Gastrocnemius medialis (tissue), 4 donors: ENCODE results near the gene ATP13A3. TPM values are rescaled to one million over a fixed set of nuclear protein-coding genes. Genes with fewer than 3 reads are reported as not detected.

Experiments used
- ATAC-seq, 2 donors: fragments of 150-250 bp; one replicate each; pipeline ENCODE4 v1.9.1; 2016
- DNase-seq, 2 donors: peaks; one replicate each; pipeline ENCODE4 v3.0.0-alpha.2; 2019
- H3K27ac ChIP-seq, 4 donors: fragments of 200-600 bp; sonication (generic); 1 replicate in 1 of 4; 2 replicates in 3 of 4; pipeline ENCODE4 v1.5.1; 2016 to 2018; ENCODE audit warnings: mild to moderate bottlenecking in 2 of 4, moderate library complexity in 1 of 4
- H3K27me3 ChIP-seq, 3 donors: fragments of 200-600 bp; sonication (generic) in 2 of 3; 1 replicate in 1 of 3; 2 replicates in 2 of 3; pipeline versions ENCODE4 v1.5.1 to v1.6.0; 2016 to 2019; ENCODE audit warnings: mild to moderate bottlenecking in 1 of 3, moderate library complexity in 1 of 3
- H3K36me3 ChIP-seq, 2 donors: fragments of 200-600 bp; sonication (generic) in 1 of 2; one replicate each; pipeline ENCODE4 v1.5.1; 2017 to 2018
- H3K4me1 ChIP-seq, 2 donors: fragments of 200-600 bp; sonication (generic) in 1 of 2; one replicate each; pipeline ENCODE4 v1.5.1; 2016 to 2017; ENCODE audit warnings: mild to moderate bottlenecking in 2 of 2
- H3K4me3 ChIP-seq, 4 donors: fragments of 200-600 bp; sonication (generic) in 3 of 4; 1 replicate in 1 of 4; 2 replicates in 3 of 4; pipeline ENCODE4 v1.5.1; 2016 to 2019; ENCODE audit warnings: mild to moderate bottlenecking in 2 of 4
- H3K9me3 ChIP-seq, 3 donors: fragments of 200-600 bp; sonication (generic) in 2 of 3; 1 replicate in 1 of 3; 2 replicates in 2 of 3; pipeline ENCODE4 v1.5.1; 2016 to 2019
- POLR2A ChIP-seq, 2 donors: fragments of 450-650 bp; IDR thresholded peaks; one replicate each; pipeline ENCODE4 v1.6.1; 2017; ENCODE audit warnings: antibody characterized with exemption in 2 of 2, mild to moderate bottlenecking in 2 of 2, moderate library complexity in 2 of 2
- in situ Hi-C, 4 donors: fragments of 200-750 bp; cut with MboI; loops; one replicate each; pipeline versions ENCODE4 v1.15.0 to v1.8.0; 2017; ENCODE audit warnings: low sequenced_read_pairs in 4 of 4
- intact Hi-C: fragments of 100-400 bp; cut with DNase I; formaldehyde crosslinking; loops from one replicate; pipeline ENCODE4 v1.15.1; 2023; ENCODE audit warnings: low total_unique reads
- total RNA-seq, 4 donors: library from RNA; depleted of rRNA; stranded (reverse); fragments of >200 nt; gene quantifications; one replicate each; pipeline versions ENCODE4 v1.1.0 to v1.2.3, GENCODE V29; 2016
- TF ChIP-seq, protein P1 (sequence below), 5 experiments: fragments of 450-650 bp in 3 of 5; fragments of 200-600 bp in 2 of 5; sonication (generic) in 2 of 5; IDR thresholded peaks in 4 of 5; conservative IDR thresholded peaks in 1 of 5; 1 replicate in 4 of 5; 2 replicates in 1 of 5; pipeline ENCODE4 v1.5.1; 2016 to 2019; ENCODE audit warnings: antibody characterized with exemption in 5 of 5, mild to moderate bottlenecking in 3 of 5, moderate library complexity in 3 of 5

Gene ATP13A3
- total RNA-seq, 4 donors from 2014 or later = 31.8 to 90.2 (median 57.3) TPM

DNA sequence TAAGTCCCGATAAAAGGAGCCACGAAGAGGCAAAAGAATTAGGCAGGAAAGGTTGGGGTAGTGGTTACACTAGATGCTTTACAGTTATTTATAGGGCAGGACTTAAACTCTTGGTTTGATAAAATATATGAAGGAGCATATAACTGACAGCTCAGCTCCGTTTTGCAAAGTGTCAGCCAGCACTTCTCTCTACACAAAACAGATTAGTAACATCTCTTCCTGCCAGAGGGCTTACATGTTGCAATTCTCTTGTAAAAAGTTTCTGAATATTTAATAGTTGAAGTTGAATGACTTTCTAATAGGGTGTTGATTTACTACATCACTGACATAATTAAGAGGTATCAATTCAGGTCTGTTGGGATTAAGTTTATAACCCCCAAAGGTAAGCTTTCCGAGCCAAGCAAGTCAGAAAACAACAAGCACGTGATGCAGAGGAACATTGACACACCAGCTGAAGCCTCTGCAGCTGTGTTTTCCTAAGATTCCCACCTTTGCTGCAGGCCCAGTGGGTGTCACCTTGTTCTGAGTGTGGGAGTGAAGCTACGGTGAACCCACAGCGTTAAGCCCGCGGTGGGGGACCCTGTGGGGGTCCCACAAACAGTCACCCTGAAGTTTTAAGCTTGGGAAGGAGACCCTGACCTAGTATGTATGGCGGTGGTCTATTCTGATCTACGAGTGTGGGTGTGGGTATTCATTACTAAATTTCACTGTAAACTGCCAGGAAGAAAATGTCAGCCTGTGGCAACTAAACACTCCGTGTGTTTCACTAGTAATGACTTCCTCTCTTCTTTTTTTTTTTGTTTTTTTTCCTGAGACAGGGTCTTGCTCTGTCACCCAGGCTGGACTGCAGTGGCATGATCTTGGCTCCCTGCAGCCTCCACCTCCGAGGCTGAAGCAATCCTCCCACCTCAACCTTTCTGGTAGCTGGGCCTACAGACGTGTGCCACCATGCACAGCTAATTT lies 22.0 kb upstream of the ATP13A3 start:
- intact Hi-C loops (no loop called here), in situ Hi-C loops (no loop called here)
- H3K27me3 ChIP-seq = no peaks in the 10 kb centered on the region
- H3K36me3 ChIP-seq = no peaks in the 10 kb centered on the region
- no peaks in the 10 kb centered on the region for H3K4me1 ChIP-seq
- DNase-seq = no peak
- H3K4me3 ChIP-seq = no peak overlapping the region
- no peaks in the 10 kb centered on the region for H3K9me3 ChIP-seq
- TF ChIP-seq POLR2A (IDR thresholded peaks at IDR 0.05) = no peak
- TF ChIP-seq, protein P1, sequence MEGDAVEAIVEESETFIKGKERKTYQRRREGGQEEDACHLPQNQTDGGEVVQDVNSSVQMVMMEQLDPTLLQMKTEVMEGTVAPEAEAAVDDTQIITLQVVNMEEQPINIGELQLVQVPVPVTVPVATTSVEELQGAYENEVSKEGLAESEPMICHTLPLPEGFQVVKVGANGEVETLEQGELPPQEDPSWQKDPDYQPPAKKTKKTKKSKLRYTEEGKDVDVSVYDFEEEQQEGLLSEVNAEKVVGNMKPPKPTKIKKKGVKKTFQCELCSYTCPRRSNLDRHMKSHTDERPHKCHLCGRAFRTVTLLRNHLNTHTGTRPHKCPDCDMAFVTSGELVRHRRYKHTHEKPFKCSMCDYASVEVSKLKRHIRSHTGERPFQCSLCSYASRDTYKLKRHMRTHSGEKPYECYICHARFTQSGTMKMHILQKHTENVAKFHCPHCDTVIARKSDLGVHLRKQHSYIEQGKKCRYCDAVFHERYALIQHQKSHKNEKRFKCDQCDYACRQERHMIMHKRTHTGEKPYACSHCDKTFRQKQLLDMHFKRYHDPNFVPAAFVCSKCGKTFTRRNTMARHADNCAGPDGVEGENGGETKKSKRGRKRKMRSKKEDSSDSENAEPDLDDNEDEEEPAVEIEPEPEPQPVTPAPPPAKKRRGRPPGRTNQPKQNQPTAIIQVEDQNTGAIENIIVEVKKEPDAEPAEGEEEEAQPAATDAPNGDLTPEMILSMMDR (IDR thresholded peaks at IDR 0.05 in 4 of 5, conservative IDR thresholded peaks at IDR 0.05 in 1 of 5) = no peak
- H3K27ac ChIP-seq = no peak overlapping the region
- ATAC-seq = peak in 1 of 2 donors; percentile 23

DNA sequence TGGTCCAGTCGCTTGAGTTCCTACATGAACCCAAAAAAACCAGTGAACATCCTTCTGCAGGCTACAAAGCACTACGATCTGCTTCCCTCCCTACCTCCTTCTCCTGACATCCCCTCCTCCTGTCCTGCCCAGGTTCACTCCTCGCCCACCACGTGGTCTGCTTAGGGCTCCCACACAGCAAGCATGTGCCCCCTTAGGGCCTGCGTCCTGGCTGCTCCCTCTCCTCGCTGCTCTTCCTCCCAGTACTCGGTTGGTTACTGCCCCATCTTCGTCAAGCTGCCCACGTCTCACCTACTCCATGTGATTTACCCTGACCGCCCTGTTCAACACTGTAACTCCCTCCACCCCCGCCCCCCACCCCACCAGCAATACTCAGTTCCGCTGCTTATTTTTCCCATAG lies 20.8 kb upstream of the ATP13A3 start:
- Histone ChIP-seq H3K4me1 (no peaks in the 10 kb centered on the region), H3K4me3 (no peak overlapping the region), H3K27ac (no peak overlapping the region), H3K36me3 (no peaks in the 10 kb centered on the region), H3K9me3 (no peaks in the 10 kb centered on the region), H3K27me3 (no peaks in the 10 kb centered on the region)
- ATAC-seq (no peak), DNase-seq (no peak)
- in situ Hi-C loops (no loop called here), intact Hi-C loops (no loop called here)
- no peak for TF ChIP-seq POLR2A (IDR thresholded peaks at IDR 0.05)
- TF ChIP-seq, protein P1 (IDR thresholded peaks at IDR 0.05 in 4 of 5, conservative IDR thresholded peaks at IDR 0.05 in 1 of 5) = no peak

- ATAC-seq (no peak), DNase-seq (no peak)
- Histone ChIP-seq H3K4me1 (no peaks in the 10 kb centered on the region), H3K9me3 (no peaks in the 10 kb centered on the region), H3K4me3 (no peak overlapping the region), H3K27ac (no peak overlapping the region), H3K36me3 (no peaks in the 10 kb centered on the region), H3K27me3 (no peaks in the 10 kb centered on the region)
- in situ Hi-C loops (no loop called here), intact Hi-C loops (no loop called here)
- TF ChIP-seq POLR2A (IDR thresholded peaks at IDR 0.05) = no peak
- TF ChIP-seq, protein P1 (IDR thresholded peaks at IDR 0.05 in 4 of 5, conservative IDR thresholded peaks at IDR 0.05 in 1 of 5) = no peak
Observed at GRCh38 chr3:194505791-194506415, 19.1 kb upstream of the ATP13A3 start.

DNA sequence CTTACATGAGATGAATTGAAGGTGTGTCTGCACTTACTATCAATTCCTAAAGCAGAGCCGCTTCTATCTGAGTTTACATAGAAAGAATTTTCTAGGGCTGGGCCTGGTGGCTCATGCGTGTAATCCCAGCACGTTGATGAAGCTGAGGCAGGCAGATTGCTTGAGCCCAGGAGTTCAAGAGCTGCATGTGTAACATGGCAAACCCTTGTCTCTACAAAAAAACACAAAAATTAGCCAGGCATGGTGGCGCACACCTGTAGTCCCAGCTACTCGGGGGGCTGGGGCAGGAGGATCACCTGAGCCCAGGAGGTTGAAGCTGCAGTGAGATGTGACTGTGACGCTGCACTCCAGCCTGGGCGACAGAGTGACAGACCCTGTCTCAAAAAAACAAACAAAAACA lies 18.1 kb upstream of the ATP13A3 start:
- no peaks in the 10 kb centered on the region for H3K9me3 ChIP-seq
- no peaks in the 10 kb centered on the region for H3K36me3 ChIP-seq
- H3K27ac ChIP-seq = no peak overlapping the region
- ATAC-seq (no peak), DNase-seq (no peak)
- H3K4me1 ChIP-seq = no peaks in the 10 kb centered on the region
- intact Hi-C loops (no loop called here), in situ Hi-C loops (no loop called here)
- TF ChIP-seq POLR2A (IDR thresholded peaks at IDR 0.05) = no peak
- TF ChIP-seq, protein P1 (IDR thresholded peaks at IDR 0.05 in 4 of 5, conservative IDR thresholded peaks at IDR 0.05 in 1 of 5) = no peak
- H3K27me3 ChIP-seq = no peaks in the 10 kb centered on the region
- no peak overlapping the region for H3K4me3 ChIP-seq
